HepG2 (cell line): ENCODE results near the gene ARFGEF2. TPM values are rescaled to one million over a fixed set of nuclear protein-coding genes. Genes with fewer than 3 reads are reported as not detected.

Source experiments
- ATAC-seq: fragments of 200-7000 bp; cut with Tn5 transposase; 3 replicates; pipeline ENCODE4 v1.9.1; 2020; ENCODE audit warnings: mild to moderate bottlenecking, moderate library complexity
- BruUV-seq: library from RNA; stranded (reverse); fragments of 400-500 nt; replicated peaks from 2 replicates; lab custom pipeline; 2021; lab: Mats Ljungman, UMichigan
- CTCF ChIA-PET: fragments of 300-600 bp; formaldehyde crosslinking; extraction: SDS; loops from one replicate; lab custom pipeline; 2021; ENCODE audit warnings: low total read pairs, inconsistent platforms, low intra/inter-chr PET ratio; lab: Yijun Ruan, JAX
- POLR2A ChIA-PET: fragments of 350-600 bp; sonication (Branson Sonifier 250); formaldehyde crosslinking; loops from one replicate; lab custom pipeline; 2020; ENCODE audit warnings: antibody characterized with exemption, inconsistent platforms; lab: Yijun Ruan, JAX
- DNase-seq: peaks from one replicate; pipeline ENCODE4 v3.0.0-alpha.2; 2015; ENCODE audit warnings: low spot score
- FAIRE-seq: peaks from 3 replicates; lab custom pipeline; 2011; peaks lifted over from hg19 to GRCh38; lab: Jason Lieb, UNC
- H2AFZ ChIP-seq: one replicate; pipeline ENCODE4 v1.6.1; 2011; ENCODE audit warnings: low read length, inconsistent platforms
- H3K27ac ChIP-seq: fragments of 300-600 bp; 3 replicates; pipeline ENCODE4 v1.8.0; 2011; ENCODE audit warnings: mixed run types, mild to moderate bottlenecking, mixed read lengths, low read length, inconsistent platforms; ENCODE audit not compliant: insufficient read depth; ENCODE audit errors: extremely low read length
- H3K27me3 ChIP-seq, 2 experiments: fragments of 200-600 bp in 1 of 2; 2 replicates in 1 of 2; 3 replicates in 1 of 2; pipeline versions ENCODE4 v1.6.0 to v1.8.0; 2011; ENCODE audit warnings: low read length in 2 of 2, mild to moderate bottlenecking in 2 of 2, moderate library complexity in 2 of 2, inconsistent platforms in 1 of 2; ENCODE audit not compliant: insufficient read depth in 2 of 2, control insufficient read depth in 1 of 2
- H3K36me3 ChIP-seq, 2 experiments: fragments of 200-600 bp in 1 of 2; replicated peaks in 1 of 2; 2 replicates in 1 of 2; 3 replicates in 1 of 2; pipeline versions ENCODE4 v1.5.1 to v1.8.0; 2011; ENCODE audit warnings: low read length in 2 of 2, inconsistent platforms in 1 of 2; ENCODE audit not compliant: insufficient read depth in 2 of 2, control insufficient read depth in 1 of 2
- H3K4me1 ChIP-seq: 2 replicates; pipeline ENCODE4 v1.5.1; 2012; ENCODE audit warnings: low read length, inconsistent platforms; ENCODE audit not compliant: insufficient read depth
- H3K4me2 ChIP-seq: 2 replicates; pipeline ENCODE4 v1.6.0; 2011; ENCODE audit warnings: low read depth, low read length, inconsistent platforms
- H3K4me3 ChIP-seq, 3 experiments: fragments of 200-600 bp in 1 of 3; sonication (generic), shearing (Covaris generic) in 1 of 3; replicated peaks in 1 of 3; 2 replicates each; pipeline ENCODE4 v1.5.1; 2011 to 2016; ENCODE audit warnings: low read length in 3 of 3, inconsistent platforms in 2 of 3, low read depth in 2 of 3, mild to moderate bottlenecking in 2 of 3, control low read depth in 1 of 3, mixed read lengths in 1 of 3; ENCODE audit not compliant: insufficient read depth in 1 of 3
- H3K79me2 ChIP-seq: one replicate; pipeline ENCODE4 v1.6.1; 2011; ENCODE audit warnings: low read length, inconsistent platforms; ENCODE audit not compliant: insufficient read depth
- H3K9ac ChIP-seq: 2 replicates; pipeline ENCODE4 v1.6.0; 2011; ENCODE audit warnings: mild to moderate bottlenecking, low read depth, low read length, inconsistent platforms; ENCODE audit not compliant: insufficient read depth
- H3K9me3 ChIP-seq: 2 replicates; pipeline ENCODE4 v1.5.1; 2012; ENCODE audit warnings: mild to moderate bottlenecking, low read length
- H4K20me1 ChIP-seq: 2 replicates; pipeline ENCODE4 v1.6.0; 2011; ENCODE audit warnings: inconsistent platforms, mild to moderate bottlenecking, low read length, moderate library complexity; ENCODE audit not compliant: insufficient read depth
- BORCS8-MEF2B ChIP-seq: sonication (generic); formaldehyde crosslinking; IDR thresholded peaks from 2 replicates; pipeline ENCODE4 v1.8.0; 2022; ENCODE audit warnings: mild to moderate bottlenecking, missing genetic modification reagents
- KMT2A ChIP-seq: sonication (generic); formaldehyde crosslinking; IDR thresholded peaks from 2 replicates; pipeline ENCODE4 v1.4.0; 2020; ENCODE audit warnings: missing genetic modification reagents
- MEIS2 ChIP-seq: sonication (generic); formaldehyde crosslinking; IDR thresholded peaks from 2 replicates; pipeline ENCODE4 v1.9.0; 2021; ENCODE audit warnings: mild to moderate bottlenecking, missing genetic modification reagents
- SMARCE1 ChIP-seq: fragments of 450-650 bp; IDR thresholded peaks from 2 replicates; pipeline ENCODE4 v1.6.1; 2017; ENCODE audit warnings: borderline replicate concordance
- ZNF335 ChIP-seq: sonication (generic); formaldehyde crosslinking; IDR thresholded peaks from 2 replicates; pipeline ENCODE4 v1.4.0; 2020; ENCODE audit warnings: missing genetic modification reagents
- ZSCAN9 ChIP-seq: IDR thresholded peaks from 2 replicates; pipeline ENCODE4 v1.6.1; 2016; ENCODE audit warnings: borderline replicate concordance
- WGBS: methylation state at CpG from one replicate; pipeline ENCODE4 v1.1.6; 2017; ENCODE audit warnings: low lambda C conversion rate; 5-methylcytosine and 5-hydroxymethylcytosine counted together
- in situ Hi-C: cut with HindIII; loops from 2 replicates; pipeline ENCODE4 v1.10.0; 2017; ENCODE audit warnings: low pct_unique_long_range_greater_than_20kb; ENCODE audit not compliant: extremely low pct_ligation_motif_present
- intact Hi-C: fragments of 100-400 bp; cut with micrococcal nuclease; formaldehyde crosslinking; loops from one replicate; pipeline ENCODE4 v1.10.0; 2022; ENCODE audit not compliant: unreplicated experiment
- polyA plus RNA-seq, 8 experiments: library from polyadenylated mRNA; depleted of rRNA in 3 of 8; stranded (reverse) in 7 of 8; unstranded in 1 of 8; fragments of >200 nt; fragmentation: Illumina TruSeq in 4 of 8; extraction: Trizol in 4 of 8; gene quantifications; 2 replicates each; pipeline versions ENCODE4 v1.2.1 to v1.2.3, GENCODE V29; 2011 to 2016; ENCODE audit warnings: low read depth in 4 of 8, missing spikeins in 1 of 8, mixed read lengths in 1 of 8; ENCODE audit not compliant: insufficient read depth in 1 of 8
- total RNA-seq, 5 experiments: library from RNA; depleted of rRNA; stranded (reverse); fragments of >200 nt; fragmentation: Illumina TruSeq; extraction: Trizol; gene quantifications; 2 replicates each; pipeline ENCODE4 v1.2.3, GENCODE V29; 2016; ENCODE audit warnings: low read depth in 1 of 5
- TF ChIP-seq, protein P1 (sequence below): sonication (generic); formaldehyde crosslinking; IDR thresholded peaks from 2 replicates; pipeline ENCODE4 v1.5.0; 2020; ENCODE audit warnings: mild to moderate bottlenecking, missing genetic modification reagents
- TF ChIP-seq, protein P2 (sequence below): sonication (generic); formaldehyde crosslinking; IDR thresholded peaks from 2 replicates; pipeline ENCODE4 v1.8.0; 2022; ENCODE audit warnings: missing genetic modification reagents, mild to moderate bottlenecking, inconsistent platforms, borderline replicate concordance
- TF ChIP-seq, protein P3 (sequence below): sonication (generic); formaldehyde crosslinking; IDR thresholded peaks from 2 replicates; pipeline ENCODE4 v1.4.0; 2020; ENCODE audit warnings: missing genetic modification reagents
- TF ChIP-seq, protein P4 (sequence below): IDR thresholded peaks from 2 replicates; pipeline ENCODE4 v1.6.1; 2016; ENCODE audit warnings: missing genetic modification reagents, missing compliant biosample characterization

Gene ARFGEF2
- total and polyA plus RNA-seq, 2 of the 13 experiments (the other 11 are each of a cell fraction or from before 2014, with no cell fraction given): 44.0 to 60.8 TPM

DNA sequence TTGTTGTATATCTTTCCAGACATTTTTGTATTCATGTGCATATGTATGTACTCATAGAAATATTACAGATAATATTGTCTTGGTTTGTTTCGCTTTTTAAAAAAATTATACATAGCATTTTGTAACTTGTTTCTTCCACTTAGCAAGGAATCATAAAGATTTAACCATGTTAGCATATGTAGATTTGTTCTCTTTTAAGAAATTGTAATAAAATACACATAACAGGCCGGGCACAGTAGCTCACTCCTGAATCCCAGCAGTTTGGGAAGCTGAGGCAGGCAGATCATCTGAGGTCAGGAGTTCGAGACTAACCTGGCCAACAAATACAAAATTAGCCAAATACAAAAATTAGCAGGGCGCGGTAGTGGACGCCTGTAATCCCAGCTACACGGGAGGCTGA, 80.2 kb downstream of the ARFGEF2 start:
- Histone ChIP-seq H3K4me3 (no peak overlapping the region), H3K36me3 (peaks cover 30 to 74% of the 10 kb centered on the region in 2 experiments), H3K9ac (no peak overlapping the region), H3K9me3 (no peaks in the 10 kb centered on the region), H3K79me2 (no peaks in the 10 kb centered on the region), H2AFZ (no peak overlapping the region), H3K4me2 (no peak overlapping the region), H4K20me1 (no peaks in the 10 kb centered on the region), H3K27ac (no peak overlapping the region), H3K27me3 (no peaks in the 10 kb centered on the region), H3K4me1 (peaks cover 14% of the 10 kb centered on the region)
- in situ Hi-C loops (no loop called here), intact Hi-C loops (no loop called here)
- FAIRE-seq (no peak), DNase-seq (no peak), ATAC-seq (no peak)
- ChIA-PET CTCF (no interaction called here), POLR2A (interaction anchor here (1.0 kb wide), 1 partner anchor 77 kb away, joined by 3 read pairs; no protein-coding TSS in a partner anchor)
- 97% methylated on average over 7 of the region's 7 CpGs for WGBS
- BruUV-seq: no TSS peak
- TF ChIP-seq KMT2A (CRISPR knock-in tag) (no peak), MEIS2 (CRISPR knock-in tag) (no peak), BORCS8-MEF2B (no peak), SMARCE1 (no peak), ZNF335 (CRISPR knock-in tag) (no peak), ZSCAN9 (CRISPR knock-in tag) (no peak)
- TF ChIP-seq, protein P1, sequence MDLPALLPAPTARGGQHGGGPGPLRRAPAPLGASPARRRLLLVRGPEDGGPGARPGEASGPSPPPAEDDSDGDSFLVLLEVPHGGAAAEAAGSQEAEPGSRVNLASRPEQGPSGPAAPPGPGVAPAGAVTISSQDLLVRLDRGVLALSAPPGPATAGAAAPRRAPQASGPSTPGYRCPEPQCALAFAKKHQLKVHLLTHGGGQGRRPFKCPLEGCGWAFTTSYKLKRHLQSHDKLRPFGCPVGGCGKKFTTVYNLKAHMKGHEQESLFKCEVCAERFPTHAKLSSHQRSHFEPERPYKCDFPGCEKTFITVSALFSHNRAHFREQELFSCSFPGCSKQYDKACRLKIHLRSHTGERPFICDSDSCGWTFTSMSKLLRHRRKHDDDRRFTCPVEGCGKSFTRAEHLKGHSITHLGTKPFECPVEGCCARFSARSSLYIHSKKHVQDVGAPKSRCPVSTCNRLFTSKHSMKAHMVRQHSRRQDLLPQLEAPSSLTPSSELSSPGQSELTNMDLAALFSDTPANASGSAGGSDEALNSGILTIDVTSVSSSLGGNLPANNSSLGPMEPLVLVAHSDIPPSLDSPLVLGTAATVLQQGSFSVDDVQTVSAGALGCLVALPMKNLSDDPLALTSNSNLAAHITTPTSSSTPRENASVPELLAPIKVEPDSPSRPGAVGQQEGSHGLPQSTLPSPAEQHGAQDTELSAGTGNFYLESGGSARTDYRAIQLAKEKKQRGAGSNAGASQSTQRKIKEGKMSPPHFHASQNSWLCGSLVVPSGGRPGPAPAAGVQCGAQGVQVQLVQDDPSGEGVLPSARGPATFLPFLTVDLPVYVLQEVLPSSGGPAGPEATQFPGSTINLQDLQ (CRISPR knock-in tag): no peak
- TF ChIP-seq, protein P2, sequence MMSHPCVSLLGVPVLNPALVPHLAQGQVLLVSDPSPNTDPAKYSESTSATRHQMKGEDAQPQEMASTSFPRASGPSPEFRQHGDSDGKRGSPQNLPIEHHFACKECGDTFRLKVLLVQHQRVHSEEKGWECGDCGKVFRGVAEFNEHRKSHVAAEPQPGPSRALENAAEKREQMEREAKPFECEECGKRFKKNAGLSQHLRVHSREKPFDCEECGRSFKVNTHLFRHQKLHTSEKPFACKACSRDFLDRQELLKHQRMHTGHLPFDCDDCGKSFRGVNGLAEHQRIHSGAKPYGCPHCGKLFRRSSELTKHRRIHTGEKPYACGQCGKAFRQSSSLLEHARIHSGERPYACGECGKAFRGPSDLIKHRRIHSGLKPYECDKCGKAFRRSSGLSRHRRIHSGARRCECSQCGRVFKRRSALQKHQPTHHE (CRISPR knock-in tag): no peak
- TF ChIP-seq, protein P3, sequence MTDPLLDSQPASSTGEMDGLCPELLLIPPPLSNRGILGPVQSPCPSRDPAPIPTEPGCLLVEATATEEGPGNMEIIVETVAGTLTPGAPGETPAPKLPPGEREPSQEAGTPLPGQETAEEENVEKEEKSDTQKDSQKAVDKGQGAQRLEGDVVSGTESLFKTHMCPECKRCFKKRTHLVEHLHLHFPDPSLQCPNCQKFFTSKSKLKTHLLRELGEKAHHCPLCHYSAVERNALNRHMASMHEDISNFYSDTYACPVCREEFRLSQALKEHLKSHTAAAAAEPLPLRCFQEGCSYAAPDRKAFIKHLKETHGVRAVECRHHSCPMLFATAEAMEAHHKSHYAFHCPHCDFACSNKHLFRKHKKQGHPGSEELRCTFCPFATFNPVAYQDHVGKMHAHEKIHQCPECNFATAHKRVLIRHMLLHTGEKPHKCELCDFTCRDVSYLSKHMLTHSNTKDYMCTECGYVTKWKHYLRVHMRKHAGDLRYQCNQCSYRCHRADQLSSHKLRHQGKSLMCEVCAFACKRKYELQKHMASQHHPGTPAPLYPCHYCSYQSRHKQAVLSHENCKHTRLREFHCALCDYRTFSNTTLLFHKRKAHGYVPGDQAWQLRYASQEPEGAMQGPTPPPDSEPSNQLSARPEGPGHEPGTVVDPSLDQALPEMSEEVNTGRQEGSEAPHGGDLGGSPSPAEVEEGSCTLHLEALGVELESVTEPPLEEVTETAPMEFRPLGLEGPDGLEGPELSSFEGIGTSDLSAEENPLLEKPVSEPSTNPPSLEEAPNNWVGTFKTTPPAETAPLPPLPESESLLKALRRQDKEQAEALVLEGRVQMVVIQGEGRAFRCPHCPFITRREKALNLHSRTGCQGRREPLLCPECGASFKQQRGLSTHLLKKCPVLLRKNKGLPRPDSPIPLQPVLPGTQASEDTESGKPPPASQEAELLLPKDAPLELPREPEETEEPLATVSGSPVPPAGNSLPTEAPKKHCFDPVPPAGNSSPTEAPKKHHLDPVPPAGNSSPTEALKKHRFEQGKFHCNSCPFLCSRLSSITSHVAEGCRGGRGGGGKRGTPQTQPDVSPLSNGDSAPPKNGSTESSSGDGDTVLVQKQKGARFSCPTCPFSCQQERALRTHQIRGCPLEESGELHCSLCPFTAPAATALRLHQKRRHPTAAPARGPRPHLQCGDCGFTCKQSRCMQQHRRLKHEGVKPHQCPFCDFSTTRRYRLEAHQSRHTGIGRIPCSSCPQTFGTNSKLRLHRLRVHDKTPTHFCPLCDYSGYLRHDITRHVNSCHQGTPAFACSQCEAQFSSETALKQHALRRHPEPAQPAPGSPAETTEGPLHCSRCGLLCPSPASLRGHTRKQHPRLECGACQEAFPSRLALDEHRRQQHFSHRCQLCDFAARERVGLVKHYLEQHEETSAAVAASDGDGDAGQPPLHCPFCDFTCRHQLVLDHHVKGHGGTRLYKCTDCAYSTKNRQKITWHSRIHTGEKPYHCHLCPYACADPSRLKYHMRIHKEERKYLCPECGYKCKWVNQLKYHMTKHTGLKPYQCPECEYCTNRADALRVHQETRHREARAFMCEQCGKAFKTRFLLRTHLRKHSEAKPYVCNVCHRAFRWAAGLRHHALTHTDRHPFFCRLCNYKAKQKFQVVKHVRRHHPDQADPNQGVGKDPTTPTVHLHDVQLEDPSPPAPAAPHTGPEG (CRISPR knock-in tag): no peak
- TF ChIP-seq, protein P4, sequence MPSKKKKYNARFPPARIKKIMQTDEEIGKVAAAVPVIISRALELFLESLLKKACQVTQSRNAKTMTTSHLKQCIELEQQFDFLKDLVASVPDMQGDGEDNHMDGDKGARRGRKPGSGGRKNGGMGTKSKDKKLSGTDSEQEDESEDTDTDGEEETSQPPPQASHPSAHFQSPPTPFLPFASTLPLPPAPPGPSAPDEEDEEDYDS (CRISPR knock-in tag): no peak
